GM18520 (cell line): ENCODE results near the gene EYA2.

Source experiments
- ATAC-seq: cut with Tn5 transposase; IDR thresholded peaks from one replicate; pipeline ENCODE4 v1.9.1; 2021; ENCODE audit not compliant: unreplicated experiment

Gene EYA2

DNA sequence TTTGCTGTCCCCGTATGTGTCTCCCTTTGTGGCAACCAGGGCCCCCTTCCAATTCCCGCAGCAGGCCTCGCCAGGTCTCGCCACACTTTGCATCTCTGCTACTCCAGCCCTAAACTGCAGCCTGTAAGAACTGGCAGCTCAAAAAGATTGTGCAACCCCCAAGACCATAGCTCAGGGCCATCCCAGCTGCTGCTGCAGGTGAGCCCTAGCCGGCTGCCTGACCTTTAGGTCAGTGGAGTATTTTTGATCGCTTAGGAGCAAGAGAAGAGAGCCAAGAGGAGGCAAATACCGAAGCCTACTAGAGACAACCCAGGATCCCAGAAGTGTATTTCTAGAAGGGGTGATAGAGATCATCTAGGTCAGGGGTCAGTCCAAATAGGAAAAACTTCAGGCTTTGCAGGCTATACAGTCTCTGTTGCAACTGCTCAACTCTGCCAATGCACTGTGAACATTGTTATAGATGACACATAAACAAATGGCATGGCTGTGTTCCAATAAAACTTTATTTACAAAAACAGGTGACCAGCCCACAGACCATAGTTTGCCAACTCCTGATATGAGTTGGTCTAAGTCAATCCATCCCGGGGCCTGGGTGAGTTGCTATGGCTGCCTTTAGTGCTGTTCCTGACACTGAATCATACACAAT is 138.4 kb downstream of the EYA2 start:
- ATAC-seq: no peak

DNA sequence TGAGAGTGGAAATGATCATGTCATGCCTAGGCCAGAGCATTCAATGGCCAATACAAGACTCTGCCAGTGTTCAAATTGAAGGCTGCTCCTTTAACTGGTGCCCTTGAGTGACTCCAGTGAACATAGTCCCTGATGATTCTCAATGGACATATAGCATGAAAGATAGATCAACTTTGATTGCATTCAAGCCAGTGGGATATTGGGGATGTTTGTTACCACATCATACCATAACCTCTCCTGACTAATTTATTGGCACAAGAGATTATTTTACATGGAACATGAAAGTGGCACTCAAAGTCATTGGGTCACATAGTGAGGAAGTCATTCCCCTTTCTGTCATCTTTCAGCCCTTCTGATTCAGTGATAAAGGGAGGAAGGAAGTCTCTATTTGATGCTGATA is 139.0 kb downstream of the EYA2 start:
- no peak for ATAC-seq

DNA sequence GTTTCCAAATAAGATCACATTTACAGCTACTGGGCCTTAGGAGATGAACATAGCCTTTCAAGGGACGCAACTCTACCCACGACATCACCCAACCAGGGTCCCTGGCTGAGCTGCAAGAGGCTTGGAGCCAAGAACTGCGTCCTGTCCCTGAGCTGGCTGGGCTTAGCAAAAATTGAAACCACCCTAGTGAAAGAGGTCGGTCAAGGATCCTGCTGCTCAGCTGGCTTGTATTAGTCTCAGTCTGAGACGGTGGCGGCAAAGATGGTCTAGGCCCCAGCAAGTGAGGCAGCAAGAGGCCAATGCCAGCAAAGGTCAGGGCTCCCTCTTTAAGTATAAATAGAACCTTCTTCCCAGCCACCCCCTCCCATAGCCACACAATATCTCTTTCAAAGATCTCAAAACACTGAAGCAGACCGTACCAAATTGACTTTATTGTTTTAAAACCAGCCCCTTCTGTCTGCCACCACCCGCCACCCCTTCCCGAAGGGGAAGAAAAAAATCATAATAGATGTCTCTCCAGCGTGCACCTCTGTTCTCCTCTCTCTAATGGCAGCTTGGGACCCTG is 140.5 kb downstream of the EYA2 start:
- ATAC-seq: no peak

DNA sequence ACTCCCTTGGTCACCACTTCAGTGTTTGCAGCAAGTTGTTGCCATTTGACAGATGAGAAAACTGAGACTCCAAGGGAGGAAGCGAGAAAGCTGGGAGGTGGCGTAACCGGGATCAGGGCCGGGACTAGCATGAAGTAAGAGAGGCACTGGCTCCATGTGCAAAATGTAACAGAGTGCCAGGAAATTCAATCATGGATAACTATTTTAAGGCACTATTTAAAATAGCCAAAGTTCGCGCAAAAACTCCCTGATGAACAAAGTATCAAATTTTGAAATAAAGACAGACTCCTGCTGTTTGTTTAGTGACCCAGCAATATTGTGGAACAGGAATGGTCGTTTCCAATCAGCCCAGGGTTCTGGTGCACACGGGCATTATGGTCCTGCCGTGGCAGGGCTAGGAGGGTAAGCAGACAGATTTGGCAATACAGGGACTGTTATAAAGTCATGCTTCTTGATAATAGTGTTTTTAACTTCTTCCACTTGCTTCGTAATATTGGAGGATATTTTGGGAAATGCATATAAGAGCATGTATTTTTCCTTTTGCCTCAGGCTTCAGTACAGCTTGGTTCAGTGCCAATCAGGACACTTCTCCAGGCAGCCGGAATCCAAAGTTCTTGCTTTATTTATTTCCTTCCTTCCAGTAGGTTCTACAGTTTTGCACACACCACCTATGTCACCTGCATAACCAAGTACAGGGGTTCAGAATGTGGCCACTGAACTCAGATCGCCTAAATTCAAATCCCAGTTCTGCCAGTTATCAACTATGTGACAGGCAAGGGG is 141.6 kb downstream of the EYA2 start:
- ATAC-seq: no peak

DNA sequence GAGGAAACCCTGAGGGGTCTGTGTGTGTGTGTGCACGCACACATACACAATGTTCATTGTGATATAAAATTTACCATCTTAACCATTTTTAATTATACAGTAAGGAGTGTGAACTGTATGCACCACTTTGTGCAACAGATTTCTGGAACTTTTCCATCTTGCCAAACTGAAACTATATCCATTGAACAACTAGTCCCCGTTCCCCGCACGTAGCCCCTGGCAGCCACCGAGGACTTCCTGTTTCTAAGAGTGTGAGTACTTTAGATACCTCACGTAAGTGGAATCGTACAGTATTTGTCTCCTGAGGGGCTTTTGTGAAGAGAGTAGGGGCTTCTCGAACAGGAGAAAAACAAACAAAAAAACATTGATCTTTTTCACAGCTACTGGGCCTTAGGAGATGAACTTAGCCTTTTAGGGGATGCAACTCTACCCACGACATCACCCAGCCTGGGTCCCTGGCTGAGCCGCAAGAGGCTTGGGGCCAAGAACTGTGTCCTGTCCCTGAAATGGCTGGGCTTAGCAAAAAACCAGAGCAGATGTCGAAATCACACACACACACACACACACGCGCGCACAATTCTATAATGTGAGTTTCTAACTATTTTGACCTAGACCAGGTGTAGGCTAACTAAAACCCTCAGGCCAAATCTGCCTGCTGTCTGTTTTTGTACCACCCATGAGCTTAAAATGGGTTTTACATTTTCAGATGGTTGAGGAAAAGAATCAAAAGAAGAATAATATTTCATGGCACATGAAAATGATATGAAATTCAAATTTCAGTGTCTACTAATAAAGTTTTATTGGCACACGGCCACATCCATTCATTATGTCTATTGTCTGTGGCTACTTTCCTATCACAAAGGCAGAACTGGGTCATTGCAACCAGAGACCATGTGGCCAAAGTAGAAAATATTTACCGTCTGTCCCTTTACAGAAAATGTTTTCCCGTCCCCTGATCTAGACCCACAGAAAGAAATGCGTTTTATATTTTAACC is 144.2 kb downstream of the EYA2 start:
- no peak for ATAC-seq

DNA sequence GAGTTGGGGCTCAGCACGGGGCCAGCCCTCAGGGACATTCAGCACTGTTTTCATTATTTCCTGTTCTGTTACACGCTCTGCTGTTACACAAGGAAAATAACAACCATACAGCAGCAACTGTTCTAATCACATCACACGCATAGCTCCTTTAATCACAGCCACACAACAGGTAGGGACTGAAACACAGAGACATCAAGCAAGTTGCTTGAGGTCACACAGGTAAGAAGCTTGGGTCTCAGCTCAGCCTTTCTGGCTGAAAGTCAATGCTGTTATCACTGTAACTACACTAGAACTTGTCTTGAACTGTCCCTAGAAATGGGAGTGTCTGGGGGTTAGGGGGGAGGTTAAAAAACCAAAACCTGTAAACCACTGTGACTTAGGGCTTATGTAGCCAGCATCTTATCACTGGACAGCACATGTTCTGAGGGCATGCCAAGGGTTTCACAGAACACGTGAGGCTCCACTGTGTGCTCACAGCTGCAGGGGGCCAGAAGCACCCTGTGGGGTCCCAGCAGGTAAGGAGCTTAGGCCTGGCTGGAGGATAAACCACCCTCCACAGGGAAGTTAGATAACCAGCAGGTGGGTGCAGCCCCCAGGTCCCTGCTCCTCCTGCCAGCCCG is 146.0 kb downstream of the EYA2 start:
- no peak for ATAC-seq

DNA sequence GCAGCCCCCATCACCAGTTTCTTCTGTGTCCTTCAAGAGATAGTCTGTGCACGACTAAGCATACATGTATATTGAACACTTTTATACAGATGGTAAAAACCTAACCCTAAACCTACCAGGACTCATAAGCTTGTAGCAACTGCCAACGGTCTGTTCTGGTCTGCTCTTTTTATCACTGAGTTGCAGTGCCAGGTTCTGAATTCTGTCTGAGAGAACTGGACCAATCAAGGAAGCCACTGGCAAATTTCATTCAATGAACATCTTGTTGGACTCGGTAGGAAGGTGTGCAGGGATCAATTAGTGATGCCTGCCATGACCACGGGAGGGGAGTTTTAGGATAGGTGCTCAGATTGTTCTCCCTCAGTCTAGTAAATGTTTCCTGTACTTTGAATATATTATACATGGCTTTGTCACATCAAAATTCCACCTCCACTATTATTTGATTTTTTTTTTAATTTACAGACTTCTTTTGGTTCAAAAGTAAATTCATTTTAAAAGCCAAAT is 146.8 kb downstream of the EYA2 start:
- ATAC-seq: no peak

DNA sequence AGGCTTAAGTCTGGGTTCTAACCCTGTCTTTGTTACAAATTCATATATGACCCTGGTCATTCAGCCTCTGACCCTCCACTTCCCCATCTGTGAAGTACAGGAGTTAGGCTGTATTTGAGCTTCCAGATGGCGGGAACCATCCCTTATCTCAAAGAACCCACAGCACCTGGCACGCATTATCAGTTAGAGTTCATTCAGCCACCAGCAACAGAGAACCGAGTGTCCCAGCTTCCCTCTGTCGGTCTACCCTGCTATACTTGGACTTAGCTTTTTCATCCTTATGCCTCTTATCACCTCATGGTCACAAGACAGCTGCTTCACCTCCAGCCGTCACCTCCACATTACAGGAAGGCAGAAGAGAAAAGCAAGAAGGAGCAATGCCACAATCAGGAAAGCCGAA is 147.8 kb downstream of the EYA2 start:
- no peak for ATAC-seq

DNA sequence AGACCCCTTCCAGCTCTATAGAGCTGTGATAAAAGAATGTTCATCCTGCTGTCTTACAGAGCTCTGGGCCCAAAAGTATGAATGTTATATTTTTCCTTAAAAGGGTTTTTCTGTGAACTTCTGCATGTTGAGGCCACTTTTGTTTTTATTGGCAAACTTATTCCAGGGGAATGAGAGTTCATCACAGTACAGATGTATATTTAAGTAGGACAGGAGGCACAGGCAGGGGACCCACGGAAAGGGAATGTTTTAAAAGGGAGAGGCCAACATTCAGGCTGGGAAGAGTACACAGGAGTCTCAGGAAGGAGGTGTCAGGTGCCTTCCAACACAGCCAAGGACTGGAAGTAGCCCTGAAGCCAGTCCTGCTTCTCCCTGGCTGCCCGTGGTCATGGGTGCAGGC is 148.4 kb downstream of the EYA2 start:
- no peak for ATAC-seq

DNA sequence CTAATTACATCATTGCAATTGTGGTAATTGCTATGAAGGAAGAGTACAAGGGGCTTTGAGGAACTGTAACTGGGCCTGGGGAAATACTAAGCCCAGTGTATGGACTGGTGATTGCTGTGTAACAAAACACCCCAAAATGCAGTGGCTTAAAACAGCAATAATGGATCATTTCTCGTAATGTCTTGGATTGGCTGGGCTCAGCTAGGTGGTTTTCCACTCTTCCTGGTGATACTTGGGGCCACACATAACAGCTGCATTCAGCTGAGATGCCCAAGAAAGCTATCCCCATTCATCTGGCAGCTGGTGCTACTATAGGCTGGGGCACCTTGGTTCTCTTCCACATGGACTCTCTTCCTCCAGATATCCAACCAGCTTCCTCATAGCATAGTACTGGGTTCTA is 150.3 kb downstream of the EYA2 start:
- no peak for ATAC-seq

DNA sequence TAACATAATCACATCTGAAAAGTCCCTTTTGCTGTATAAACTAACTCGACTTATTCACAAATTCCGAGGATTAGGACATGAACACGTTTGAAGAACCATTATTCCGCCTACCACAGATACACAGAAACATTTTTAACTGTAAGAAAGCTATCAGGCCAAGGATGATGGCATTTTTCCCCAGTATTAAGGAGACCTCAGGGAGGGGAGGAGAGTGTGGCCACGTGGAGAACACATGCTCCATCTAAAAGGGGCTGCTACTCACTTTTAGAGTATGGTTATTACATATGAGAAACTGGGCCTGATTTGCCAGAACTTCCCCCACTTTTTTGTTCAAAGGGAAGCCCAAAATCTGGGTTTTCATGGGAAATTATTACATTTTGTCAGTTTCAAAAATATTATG is 153.4 kb downstream of the EYA2 start:
- no peak for ATAC-seq

DNA sequence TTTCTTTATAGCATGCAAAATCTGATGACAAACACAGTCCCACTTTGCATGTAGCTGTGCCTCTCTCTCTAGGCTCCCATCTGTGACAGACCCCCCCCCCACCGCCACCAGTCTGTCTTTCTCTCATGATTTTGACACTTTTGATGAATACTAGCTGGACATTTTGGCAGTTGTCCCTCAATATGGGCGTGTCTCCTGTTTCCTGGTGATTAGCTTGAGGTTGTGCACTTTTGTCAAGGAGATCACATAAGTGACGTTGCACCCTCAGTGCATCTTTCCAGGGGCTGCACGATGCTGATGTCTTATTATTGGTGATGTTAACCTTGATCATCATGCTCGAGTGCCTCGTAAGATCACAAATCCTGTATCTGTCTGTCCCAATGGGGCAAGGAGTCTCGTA is 155.1 kb downstream of the EYA2 start:
- ATAC-seq: no peak

DNA sequence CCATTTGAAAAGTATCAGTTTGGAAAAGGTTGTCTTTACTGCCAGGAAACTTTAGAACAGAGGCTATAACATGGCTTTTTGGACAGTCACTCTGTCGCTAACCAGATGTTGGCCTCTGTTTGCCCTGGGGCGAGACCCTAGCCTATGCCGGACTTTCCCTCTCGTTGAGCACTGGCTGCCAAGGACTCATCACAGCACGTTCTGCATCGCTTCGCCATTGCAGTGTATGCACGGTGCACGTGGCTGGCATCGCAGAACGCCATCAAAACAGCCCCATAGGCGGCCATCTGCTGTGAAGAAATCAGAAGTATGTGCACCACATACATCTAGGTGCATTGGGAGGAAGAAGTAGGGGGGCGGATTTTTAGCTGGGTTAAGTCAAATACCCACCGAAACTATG is 156.4 kb downstream of the EYA2 start:
- ATAC-seq: no peak

DNA sequence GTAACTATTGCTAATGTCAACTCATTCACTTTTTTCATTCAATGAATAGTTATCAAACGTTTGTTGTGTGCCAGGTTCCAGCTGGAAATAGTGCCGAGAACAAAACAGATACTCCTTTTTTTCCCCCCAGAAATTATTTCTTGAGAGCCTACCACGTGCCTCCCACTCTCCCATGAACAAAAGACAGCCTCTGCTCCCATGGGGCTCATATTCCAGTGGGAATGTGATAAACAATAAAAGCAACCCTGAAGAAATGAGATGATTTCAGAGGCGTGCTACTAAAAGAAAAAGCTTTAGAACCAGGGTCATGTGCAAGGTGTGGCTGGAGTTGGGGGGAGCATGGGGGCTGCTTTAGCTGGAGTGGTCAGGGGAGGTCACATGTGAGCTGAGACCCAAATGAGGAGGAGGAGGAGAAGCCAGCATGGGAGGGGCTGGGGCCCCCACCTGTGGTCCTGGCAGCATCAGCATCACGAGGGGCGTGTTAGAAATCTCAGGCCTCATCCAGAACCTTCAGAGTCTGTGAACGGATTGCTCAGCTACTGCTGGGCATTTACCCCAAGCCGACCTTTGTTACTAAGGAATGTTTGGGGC is 157.4 kb downstream of the EYA2 start:
- no peak for ATAC-seq

DNA sequence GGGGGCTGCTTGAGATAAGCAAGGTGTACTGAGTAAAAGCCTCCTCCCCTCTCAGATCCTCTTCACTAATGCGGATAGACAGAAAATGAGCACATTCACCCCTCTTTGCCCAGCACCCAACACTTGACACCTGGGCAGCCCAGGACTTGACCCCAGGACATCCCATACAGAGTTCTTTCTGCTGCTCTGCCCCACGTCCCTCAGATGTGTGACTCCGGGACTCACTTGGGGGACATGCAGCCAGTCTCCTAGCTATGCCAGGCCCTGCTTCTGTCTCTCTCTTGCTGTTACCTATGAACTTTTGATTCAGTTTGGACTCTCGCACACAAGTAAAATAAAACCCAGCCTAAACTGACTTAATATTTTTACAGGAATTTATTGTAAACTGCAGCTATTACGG is 159.9 kb downstream of the EYA2 start:
- no peak for ATAC-seq

DNA sequence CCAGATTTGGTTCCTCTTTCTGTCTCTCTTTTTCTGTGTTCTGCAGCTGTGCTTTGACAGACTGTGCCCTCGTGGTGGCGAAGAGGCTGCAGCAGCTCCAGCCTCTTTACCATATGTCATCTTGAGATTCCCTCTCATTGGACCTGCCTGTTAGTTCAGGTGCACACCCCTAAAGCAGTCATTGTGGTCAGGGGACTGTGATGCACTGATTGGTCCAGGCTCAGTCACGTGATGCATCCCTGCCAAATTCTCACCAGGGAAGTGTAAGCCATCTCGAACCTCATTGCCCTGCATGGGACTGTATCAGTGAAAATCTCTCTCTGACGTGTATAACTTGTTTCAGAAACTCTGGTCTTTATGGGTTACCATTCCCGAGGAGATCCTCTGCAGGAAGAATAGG is 160.3 kb downstream of the EYA2 start:
- ATAC-seq: no peak

DNA sequence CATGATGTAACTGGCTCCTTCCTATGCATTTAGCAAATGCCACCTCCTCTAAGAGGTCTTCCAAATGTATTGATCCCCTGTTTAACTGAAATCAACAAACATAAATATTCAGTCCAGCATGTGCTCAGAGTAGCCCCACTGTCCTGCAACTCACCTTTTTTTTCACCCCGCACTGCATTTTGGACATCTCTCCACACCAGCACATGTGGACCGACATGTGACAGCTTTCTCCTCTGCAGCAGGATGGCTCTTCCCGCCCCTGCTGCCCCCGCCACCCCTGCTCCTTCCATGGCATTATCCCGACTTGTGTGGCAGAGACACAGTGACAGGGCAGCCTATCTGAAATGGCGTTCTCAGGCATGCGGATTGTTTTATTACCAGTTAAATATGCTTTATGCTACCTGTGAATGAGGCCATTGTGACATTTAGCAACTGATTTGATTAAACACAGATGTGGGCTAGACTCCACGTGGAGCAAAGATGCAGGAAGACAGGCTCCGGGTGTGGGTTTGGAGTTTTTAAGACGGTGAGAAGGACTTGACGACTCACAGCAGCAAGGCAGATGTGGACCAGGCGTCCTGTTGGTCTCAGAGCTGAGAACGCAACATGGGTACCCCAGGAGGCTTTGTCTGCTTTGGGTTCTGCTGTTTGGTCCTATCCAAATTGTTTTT is 161.2 kb downstream of the EYA2 start:
- no peak for ATAC-seq

DNA sequence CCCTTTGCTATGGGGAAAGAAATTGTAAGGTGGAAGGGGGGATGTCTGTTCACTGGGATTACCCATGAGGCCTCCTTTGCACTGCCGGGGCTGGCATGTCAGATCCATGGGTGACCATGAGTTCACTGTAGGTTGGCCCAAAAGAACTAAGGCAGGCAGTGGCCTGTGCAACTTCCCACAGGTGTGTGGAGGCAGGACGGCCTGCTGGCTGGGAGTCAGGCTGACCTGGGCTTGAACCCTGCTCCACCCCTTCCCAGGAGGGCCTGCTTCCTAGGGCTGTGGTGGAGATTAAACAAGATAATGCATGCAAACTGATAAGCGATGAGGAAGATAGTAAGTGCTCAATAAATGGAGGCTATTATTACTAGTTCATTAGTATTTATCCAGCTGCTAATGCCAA is 163.0 kb downstream of the EYA2 start:
- ATAC-seq: no peak

DNA sequence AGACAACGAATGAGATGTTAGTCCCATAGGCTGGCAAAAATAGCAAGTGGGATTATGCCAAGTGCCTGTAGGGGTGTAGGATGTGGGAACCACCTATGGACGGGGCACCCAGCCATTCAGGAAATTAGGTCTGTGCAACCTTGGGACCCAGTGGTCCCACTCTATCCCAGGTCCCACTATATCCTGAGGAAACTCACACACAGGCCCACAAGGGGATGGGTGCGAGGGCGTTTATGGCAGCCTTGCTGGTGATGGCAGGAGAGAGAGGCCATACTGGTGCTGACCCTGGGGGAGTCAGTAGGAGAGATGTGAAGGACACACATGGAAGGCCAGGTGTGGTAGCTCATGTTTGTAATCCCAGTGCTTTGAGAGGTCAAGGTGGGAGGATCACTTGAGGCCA is 163.6 kb downstream of the EYA2 start:
- ATAC-seq: no peak

DNA sequence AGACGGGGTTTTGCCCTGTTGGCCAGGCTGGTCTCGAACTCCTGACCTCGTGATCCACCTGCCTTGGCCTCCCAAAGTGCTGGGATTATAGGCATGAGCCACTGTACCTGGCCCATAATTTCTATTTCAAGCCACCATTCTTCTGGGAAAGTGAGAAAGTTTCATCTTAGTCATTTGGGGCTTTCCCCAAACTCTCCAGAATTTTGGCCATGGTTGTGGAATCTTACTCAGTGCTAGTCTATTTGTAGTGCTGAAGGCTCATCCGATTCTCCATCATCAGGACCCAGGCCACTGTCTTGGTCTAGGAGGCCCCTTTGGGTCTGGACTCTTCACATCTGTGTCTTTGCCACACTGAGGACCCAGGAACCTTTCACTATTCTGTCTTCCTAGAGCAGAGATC is 164.9 kb downstream of the EYA2 start:
- ATAC-seq: no peak
